ENCODE measurements around the gene NOL4L.
"Not testable (repeated sequence)": the region's sequence is repeated elsewhere in the genome, so short reads cannot be mapped to it uniquely, and the experiment has no call there.

Gene NOL4L

GRCh38 chr20:32507998-32508774 lies 76.9 kb downstream of the NOL4L start:
- DNase-seq (ENCODE audit: low read depth): no peak

DNA sequence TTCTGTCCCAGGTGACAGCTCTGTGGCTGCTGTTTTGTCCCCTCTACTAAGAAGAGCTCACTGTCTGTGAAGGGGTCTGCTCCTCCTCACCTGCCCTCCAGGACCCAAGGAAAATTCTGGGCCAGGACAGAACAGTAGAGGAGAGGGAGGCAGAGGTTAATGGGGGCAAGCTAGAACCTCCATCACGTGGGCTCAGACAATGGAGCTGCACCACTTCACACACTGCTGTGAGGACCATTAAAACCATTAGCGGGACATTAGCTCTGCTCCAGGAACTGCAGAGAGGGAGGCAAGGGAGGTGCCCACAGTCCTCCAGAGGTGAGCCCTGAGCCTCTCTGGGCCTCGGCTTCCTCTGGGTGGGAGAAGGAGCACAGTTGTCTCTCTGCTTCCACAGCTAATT lies 78.4 kb downstream of the NOL4L start:
- no peak for DNase-seq (ENCODE audit: low read depth)

DNA sequence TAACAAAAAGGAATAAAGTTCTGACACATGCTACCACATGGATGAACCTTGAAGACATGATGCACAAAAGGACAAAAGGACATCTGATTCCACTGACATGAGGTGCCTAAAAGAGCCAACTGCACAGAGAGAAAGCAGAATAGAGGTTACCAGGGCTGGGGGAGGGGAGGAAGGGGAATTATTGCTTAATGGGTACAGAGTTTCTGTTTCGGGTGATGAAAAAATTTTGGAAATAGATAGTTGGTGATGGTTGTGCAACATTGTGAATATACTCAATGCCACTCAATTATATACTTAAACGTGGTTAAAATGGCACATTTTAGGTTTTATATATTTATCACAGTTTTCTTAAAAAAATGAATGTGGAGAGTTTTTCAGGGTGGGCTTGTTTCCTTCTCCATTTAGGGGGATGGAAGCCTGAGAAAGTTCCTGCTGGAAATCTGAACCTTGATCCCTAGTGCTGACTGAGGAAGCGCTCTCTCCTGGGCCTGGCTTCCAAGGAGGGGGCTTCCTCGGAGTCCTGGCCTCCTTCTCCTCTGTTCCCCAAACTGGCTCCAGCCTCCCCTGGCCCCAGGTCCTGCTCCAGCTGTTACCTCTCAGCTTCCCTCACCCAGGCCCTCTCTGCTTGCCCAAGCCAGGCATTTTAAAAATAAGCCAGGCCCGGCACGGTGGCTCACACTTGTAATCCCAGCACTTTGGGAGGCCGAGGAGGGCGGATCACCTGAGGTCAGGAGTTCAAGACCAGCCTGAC lies 79.2 kb downstream of the NOL4L start:
- no peak for DNase-seq (ENCODE audit: low read depth)

DNA sequence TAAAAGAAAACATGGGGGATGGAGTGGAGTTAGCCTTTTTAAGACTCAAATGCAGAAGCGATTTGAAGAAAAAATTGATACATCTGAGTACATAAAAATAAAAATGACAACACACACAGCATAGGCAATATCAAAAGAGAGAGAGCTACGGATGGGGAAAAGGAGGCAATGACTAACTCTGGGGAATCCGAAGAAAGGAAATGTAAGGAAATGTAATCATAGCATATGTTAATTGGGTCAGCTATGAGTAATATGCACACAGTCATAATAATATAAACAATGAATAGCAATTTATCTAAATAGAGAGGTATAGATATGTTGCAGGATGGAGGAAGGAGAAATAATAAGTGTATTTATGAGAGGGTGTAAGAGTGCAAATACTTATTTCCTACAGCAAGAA lies 83.4 kb downstream of the NOL4L start:
- peak; percentile 71 for DNase-seq (ENCODE audit: low read depth)

- no peak for DNase-seq (ENCODE audit: low read depth)
Observed at GRCh38 chr20:32497589-32498224, 87.4 kb downstream of the NOL4L start.

GRCh38 chr20:32496811-32497533 lies 88.2 kb downstream of the NOL4L start:
- no peak for DNase-seq (ENCODE audit: low read depth)

- DNase-seq (ENCODE audit: low read depth): no peak
Observed at GRCh38 chr20:32495949-32496348, 89.2 kb downstream of the NOL4L start.

- no peak for DNase-seq (ENCODE audit: low read depth)
Observed at GRCh38 chr20:32495217-32495565, 89.9 kb downstream of the NOL4L start.

- DNase-seq (ENCODE audit: low read depth): no peak
Observed at GRCh38 chr20:32494483-32495216, 90.5 kb downstream of the NOL4L start.

- no peak for DNase-seq (ENCODE audit: low read depth)
Observed at GRCh38 chr20:32493356-32493755, 91.8 kb downstream of the NOL4L start.

- not testable (repeated sequence) for DNase-seq (ENCODE audit: low read depth)
Observed at GRCh38 chr20:32491764-32492151, 93.4 kb downstream of the NOL4L start.

- DNase-seq (ENCODE audit: low read depth): no peak
Observed at GRCh38 chr20:32490942-32491763, 94.0 kb downstream of the NOL4L start.

DNA sequence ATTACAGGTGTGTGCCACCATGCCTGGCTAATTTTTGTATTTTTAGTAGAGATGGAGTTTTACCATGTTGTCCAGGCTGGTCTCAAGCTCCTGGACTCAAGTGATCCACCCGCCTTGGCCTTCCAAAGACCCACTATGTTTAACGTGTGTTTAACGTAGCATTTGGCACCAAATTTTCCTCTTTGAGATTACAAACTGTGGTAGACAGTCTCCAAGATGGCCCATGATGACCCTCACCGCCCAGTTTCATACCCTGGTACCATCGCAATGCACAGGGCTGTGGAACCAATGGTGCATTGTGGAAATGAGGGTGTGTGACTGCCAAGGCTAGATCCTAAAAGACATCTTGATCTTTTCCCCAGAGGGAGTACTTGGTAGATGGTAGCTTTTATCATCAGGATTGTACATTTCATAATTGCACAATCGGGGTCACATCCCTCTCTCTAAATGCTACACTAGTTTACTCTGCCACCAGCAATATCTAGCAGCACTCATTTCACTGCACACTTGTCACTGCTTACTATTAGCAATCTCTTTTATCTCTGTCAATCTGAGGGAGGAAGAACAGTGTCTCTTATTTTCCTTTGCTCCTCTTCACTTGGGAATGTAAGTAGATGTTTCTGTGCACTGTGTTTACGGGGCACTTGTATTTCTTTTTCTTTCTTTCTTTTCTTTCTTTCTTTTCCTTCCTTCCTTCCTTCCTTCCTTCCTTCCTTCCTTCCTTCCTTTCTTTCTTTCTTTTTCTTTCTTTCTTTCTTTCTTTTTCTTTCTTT lies 96.9 kb downstream of the NOL4L start:
- DNase-seq (ENCODE audit: low read depth): no peak

DNA sequence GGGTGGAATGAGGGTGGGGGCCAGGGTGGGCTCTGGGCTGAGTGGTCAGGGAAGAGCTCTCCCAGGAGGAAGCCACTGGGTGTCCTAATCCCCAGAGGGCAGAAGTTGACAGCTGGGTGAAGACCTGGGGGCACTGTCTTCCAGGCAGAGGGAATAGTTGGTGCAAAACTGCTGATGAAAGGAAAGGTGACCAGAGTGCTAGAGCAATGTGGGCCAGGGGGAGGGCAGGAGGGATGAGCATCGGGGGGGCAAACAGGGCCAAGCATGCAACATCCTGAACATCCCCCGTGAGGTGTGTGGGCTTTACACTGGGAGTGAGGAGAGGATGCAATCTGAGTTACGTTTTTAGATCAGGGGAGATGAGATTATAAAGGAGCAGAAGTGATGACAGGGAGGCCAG lies 97.8 kb downstream of the NOL4L start:
- no peak for DNase-seq (ENCODE audit: low read depth)

- no peak for DNase-seq (ENCODE audit: low read depth)
Observed at GRCh38 chr20:32485770-32486478, 99.2 kb downstream of the NOL4L start.

- peak; percentile 67 for DNase-seq (ENCODE audit: low read depth)
Observed at GRCh38 chr20:32484958-32485769, 100.0 kb downstream of the NOL4L start.

DNA sequence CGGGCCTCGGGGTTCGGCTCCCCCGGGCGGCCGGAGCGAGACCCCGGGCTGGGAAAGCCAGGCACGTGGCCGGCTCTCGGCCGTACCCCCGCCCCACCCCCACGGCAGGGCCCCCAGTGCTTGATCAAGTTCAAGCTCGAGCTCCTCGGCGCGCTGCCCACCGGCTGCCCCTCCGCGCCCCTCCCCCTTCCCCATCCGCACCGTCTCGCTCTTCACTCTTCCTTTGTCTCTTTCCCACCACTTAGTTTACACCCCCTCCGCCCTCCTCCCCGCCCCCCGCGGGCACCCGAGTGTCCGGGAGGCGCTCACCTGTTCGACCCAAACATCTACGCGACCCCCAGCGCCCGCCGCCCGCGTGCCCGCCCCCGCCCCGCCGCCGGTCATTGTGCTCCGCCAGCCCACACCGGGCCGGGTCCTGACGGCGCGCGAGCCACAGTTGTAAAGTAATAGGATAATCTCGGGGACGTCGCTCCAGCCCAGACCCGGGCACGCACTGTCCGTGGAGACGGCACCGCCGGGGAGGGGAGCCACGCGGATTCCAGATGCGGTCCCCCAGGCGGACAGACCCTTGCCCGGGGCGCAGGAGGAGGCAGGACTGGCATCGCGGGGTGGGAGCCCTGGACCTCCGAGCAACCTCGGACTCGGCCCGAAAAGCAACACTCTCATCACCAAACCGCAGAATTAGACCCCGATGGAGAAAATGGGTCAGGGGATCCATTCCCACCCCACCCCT lies 100.7 kb downstream of the NOL4L start:
- DNase-seq (ENCODE audit: low read depth): no peak
